ENCODE results near the gene RNF115.

DNA sequence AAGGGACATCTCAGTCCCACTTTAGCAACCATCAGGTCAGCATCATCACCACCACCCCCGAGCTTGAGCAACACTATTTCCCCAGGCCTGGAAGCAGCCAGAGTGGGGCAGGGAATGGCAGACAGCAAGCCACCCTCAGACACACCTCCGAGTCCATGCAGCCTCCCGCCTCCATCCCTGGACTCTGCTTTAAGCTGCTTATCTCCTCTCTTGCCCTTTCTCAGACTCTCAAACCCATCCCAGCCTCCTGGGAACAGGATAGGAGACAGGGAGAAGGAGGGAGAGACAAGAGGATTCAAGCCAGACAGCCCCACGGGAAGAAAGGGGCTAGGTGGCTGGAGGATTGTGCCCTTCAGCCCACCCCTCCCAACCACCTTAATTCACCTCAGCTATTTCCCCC is 33.3 kb upstream of the RNF115 start:
- TF ChIP-seq, protein P1, sequence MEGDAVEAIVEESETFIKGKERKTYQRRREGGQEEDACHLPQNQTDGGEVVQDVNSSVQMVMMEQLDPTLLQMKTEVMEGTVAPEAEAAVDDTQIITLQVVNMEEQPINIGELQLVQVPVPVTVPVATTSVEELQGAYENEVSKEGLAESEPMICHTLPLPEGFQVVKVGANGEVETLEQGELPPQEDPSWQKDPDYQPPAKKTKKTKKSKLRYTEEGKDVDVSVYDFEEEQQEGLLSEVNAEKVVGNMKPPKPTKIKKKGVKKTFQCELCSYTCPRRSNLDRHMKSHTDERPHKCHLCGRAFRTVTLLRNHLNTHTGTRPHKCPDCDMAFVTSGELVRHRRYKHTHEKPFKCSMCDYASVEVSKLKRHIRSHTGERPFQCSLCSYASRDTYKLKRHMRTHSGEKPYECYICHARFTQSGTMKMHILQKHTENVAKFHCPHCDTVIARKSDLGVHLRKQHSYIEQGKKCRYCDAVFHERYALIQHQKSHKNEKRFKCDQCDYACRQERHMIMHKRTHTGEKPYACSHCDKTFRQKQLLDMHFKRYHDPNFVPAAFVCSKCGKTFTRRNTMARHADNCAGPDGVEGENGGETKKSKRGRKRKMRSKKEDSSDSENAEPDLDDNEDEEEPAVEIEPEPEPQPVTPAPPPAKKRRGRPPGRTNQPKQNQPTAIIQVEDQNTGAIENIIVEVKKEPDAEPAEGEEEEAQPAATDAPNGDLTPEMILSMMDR (IDR thresholded peaks at IDR 0.05): no peak
- no peak for TF ChIP-seq POLR2A (IDR thresholded peaks at IDR 0.05)
